GM23248 (cell line): ENCODE data around the gene TCN1.

ENCODE experiments used
- EZH2 ChIP-seq: fragments of 200-600 bp; sonication (generic); IDR thresholded peaks from 2 replicates; pipeline ENCODE4 v1.6.1; 2018; ENCODE audit warnings: antibody characterized with exemption, mild to moderate bottlenecking; ENCODE audit not compliant: insufficient read depth, poor library complexity, severe bottlenecking
- EZH2phosphoT487 ChIP-seq: fragments of 200-600 bp; sonication (generic); IDR thresholded peaks from 2 replicates; pipeline ENCODE4 v1.6.1; 2018; ENCODE audit warnings: antibody characterized with exemption, moderate library complexity, mild to moderate bottlenecking, low read depth; ENCODE audit not compliant: insufficient read depth

DNA sequence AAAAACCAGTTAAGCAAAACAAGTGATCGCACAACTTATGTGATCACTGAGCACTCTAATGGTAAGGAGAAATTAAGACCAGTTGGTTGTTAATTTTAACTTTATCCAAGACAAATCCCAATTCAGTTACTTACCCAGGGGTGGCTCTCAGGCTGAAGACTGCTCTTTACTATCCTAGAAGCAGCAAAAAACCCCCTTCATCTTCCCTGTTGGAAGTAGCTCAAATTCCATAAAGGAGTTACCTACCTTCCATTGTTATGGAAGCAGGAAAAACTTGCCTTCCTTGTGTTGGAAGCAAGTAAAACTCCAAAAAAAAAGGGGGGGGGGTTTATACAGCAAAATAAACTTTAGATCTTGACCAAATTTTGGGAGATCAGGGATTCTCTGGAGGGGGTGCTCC is 50.5 kb downstream of the TCN1 start:
- TF ChIP-seq EZH2 = no peak
- TF ChIP-seq EZH2phosphoT487 = no peak
